ENCODE data around the gene KY.

Gene KY

GRCh38 chr3:134619301-134619615 lies 31.6 kb downstream of the KY start:
- no peak for DNase-seq (ENCODE audit: low spot score)

- DNase-seq (ENCODE audit: low spot score): no peak
Measured at GRCh38 chr3:134618478-134619300, 32.1 kb downstream of the KY start.

- DNase-seq (ENCODE audit: low spot score): no peak
Measured at GRCh38 chr3:134617608-134618477, 33.0 kb downstream of the KY start.

- no peak for DNase-seq (ENCODE audit: low spot score)
Measured at GRCh38 chr3:134615743-134616142, 35.1 kb downstream of the KY start.

- no peak for DNase-seq (ENCODE audit: low spot score)
Measured at GRCh38 chr3:134614955-134615354, 35.9 kb downstream of the KY start.

- no peak for DNase-seq (ENCODE audit: low spot score)
Measured at GRCh38 chr3:134613006-134613520, 37.8 kb downstream of the KY start.

- no peak for DNase-seq (ENCODE audit: low spot score)
Measured at GRCh38 chr3:134611516-134611915, 39.3 kb downstream of the KY start.

GRCh38 chr3:134610432-134611385 lies 40.1 kb downstream of the KY start:
- no peak for DNase-seq (ENCODE audit: low spot score)

GRCh38 chr3:134609821-134610431 lies 40.9 kb downstream of the KY start:
- no peak for DNase-seq (ENCODE audit: low spot score)

GRCh38 chr3:134608771-134609435 lies 41.9 kb downstream of the KY start:
- DNase-seq (ENCODE audit: low spot score): no peak

GRCh38 chr3:134608023-134608770 lies 42.6 kb downstream of the KY start:
- no peak for DNase-seq (ENCODE audit: low spot score)

- no peak for DNase-seq (ENCODE audit: low spot score)
Measured at GRCh38 chr3:134607054-134608022, 43.5 kb downstream of the KY start.

- DNase-seq (ENCODE audit: low spot score): no peak
Measured at GRCh38 chr3:134606033-134607025, 44.5 kb downstream of the KY start.

GRCh38 chr3:134605556-134605955 lies 45.3 kb downstream of the KY start:
- no peak for DNase-seq (ENCODE audit: low spot score)

GRCh38 chr3:134603956-134604355 lies 46.9 kb downstream of the KY start:
- DNase-seq (ENCODE audit: low spot score): no peak

GRCh38 chr3:134603480-134603879 lies 47.3 kb downstream of the KY start:
- no peak for DNase-seq (ENCODE audit: low spot score)

- DNase-seq (ENCODE audit: low spot score): no peak
Measured at GRCh38 chr3:134602440-134602814, 48.4 kb downstream of the KY start.

Data from kidney capillary endothelial cell (primary cell).